ENCODE results near the gene RAF1.

Gene RAF1

DNA sequence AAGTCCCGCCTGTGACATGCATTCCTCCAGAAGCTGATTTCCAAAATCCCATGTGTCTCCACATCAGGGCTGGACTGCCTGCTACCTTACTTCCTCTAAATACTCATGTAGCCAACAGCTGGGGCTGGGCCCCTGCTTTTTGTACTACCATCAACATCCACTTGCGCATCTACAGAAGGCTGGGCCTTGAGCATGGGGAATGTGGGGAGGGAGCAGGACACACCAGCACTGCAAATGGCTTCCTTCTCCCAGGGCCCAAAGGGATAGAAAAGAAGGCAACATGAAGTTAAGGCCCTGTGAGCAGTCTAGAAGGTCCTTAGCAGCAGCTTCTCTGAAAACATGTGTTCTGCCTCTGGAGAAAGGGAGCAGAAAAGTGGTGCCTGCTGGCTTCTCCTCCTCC, 79.8 kb downstream of the RAF1 start:
- DNase-seq (ENCODE audit: insufficient read length, low spot score) (no peak), FAIRE-seq (no peak)
- TF ChIP-seq POLR2A (IDR thresholded peaks at IDR 0.05; ENCODE audit: low read depth, low read length) = no peak

DNA sequence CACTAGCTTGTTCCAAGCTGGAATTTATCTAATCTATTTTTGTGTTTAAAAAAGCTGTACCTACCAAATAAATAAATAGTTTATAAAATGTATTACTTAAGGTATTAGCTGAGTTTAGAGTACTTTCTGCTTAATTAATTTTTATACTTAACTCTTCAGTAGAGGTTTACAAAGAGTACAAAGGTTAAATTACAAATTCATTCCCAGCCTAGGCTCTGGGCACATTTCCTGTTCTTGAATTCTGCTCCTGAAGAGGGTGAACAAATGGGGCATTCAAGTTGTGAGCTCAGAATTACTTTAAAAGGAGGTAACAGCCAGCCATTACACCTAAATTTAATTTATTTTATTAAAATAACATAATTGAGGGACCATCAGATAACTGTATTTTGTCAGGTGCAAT, 80.6 kb downstream of the RAF1 start:
- DNase-seq (ENCODE audit: insufficient read length, low spot score) (no peak), FAIRE-seq (no peak)
- no peak for TF ChIP-seq POLR2A (IDR thresholded peaks at IDR 0.05; ENCODE audit: low read depth, low read length)

DNA sequence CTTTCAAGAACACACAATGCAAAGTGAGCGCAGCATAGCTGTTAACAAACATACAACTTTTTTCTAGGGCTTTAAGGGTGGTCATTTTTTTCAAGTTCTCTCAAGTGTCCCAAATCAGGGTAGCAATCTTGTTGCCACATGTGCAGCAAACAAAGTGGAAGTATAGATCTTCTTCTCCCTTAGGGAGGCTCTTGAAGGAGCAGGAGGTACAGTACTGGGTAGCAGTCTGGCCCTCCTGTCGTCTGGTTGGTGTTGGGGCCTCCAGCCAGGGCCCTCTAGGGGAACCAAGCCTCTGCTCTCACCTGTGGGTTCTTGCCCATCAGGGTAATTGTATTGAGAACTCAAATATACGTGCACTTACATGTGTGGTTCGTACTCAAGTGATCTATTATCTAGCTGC, 81.2 kb downstream of the RAF1 start:
- DNase-seq (ENCODE audit: insufficient read length, low spot score) (no peak), FAIRE-seq (no peak)
- no peak for TF ChIP-seq POLR2A (IDR thresholded peaks at IDR 0.05; ENCODE audit: low read depth, low read length)

DNA sequence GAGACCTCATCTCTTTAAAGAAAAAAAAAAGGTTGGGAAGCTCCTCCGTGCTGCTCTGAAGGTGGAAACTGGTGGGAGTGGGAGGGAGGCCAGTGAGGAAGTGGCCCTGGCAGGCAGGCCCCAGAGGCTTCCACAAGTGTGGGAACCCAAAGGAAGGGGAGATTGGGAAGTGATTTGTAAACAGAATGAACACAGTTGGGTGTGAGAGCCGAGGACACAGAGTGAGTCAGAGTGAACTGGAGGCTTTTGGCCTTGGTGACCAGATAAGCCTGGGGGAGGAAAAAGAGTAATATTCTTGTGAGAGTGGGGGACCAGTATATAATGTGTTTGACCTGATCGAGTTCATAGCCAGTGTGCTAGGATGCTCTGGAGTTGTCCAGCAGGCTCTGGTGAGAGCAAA, 84.0 kb downstream of the RAF1 start:
- DNase-seq (ENCODE audit: insufficient read length, low spot score) (no peak), FAIRE-seq (no peak)
- no peak for TF ChIP-seq POLR2A (IDR thresholded peaks at IDR 0.05; ENCODE audit: low read depth, low read length)

DNA sequence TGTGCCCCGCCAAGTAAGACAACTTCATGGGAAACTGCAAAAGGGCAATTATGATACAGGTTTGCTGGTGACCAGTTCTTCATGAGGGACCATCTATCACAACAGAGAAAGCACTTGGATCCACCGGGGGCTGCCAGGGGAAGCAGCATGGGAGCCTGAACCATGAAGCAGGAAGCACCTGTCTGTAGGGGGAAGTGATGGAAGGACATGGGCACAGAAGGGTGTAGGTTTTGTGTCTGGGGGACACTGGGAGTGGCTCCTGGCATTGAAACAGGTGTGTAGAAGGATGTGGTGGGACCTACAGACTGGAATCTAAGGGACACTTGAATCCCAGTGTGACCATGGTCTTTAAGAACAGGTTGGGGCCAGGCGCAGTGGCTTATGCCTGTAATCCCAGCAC, 84.5 kb downstream of the RAF1 start:
- FAIRE-seq (no peak), DNase-seq (ENCODE audit: insufficient read length, low spot score) (no peak)
- TF ChIP-seq POLR2A (IDR thresholded peaks at IDR 0.05; ENCODE audit: low read depth, low read length) = no peak

DNA sequence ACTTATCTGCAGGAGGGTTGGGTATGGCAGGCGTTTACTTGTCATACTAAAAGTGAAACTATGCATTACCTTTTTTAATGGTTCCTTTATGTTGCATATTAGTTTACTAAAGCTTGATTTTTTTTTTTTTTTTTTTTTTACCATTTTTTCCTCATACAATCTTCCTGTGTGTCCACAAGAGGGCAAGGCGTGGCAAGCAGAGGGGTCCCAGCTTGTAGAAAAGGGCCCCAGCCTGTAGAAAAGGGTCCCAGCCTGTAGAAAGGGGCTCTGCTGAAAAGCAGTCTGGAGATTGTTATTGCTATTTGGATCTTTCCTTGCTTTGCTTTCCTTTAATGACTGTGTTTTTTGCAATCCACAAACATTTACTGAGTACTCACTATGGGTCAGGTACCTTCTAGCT, 85.2 kb downstream of the RAF1 start:
- no peak for TF ChIP-seq POLR2A (IDR thresholded peaks at IDR 0.05; ENCODE audit: low read depth, low read length)
- DNase-seq (ENCODE audit: insufficient read length, low spot score) (no peak), FAIRE-seq (no peak)

DNA sequence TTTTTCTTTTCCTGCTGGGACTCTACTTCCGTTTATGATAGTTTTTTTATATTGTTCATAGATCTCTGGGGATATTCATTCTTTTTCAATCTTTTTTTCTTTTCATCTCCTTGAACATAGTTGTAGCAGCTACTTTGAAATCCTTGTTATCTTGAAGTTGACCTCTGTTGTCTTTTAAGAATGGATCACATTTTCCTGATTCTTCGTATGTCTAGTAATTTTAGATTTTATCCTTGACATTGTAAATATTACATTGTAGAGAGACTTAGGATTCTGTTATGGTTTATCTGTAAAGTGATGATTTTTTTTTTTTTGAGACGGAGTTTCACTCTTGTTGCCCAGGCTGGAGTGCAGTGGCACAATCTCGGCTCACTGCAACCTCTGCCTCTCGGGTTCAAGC, 86.5 kb downstream of the RAF1 start:
- DNase-seq (ENCODE audit: insufficient read length, low spot score) (no peak), FAIRE-seq (no peak)

DNA sequence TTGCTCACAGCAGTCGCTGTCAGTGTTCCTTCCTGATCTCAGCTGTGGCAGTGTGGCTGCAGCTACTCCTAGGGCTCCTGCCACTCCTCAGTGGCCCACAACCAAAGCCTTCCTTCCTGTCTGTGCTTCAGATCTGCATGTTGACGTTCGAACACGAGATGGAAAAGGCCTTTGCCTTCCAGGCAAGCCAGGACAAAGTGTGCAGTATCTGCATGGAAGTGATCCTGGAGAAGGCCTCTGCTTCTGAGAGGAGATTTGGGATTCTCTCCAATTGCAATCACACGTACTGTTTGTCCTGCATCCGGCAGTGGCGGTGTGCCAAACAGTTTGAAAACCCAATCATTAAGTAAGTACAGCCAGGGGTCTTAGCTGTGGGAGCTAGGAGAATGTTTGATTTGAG, 89.3 kb downstream of the RAF1 start:
- FAIRE-seq (no peak), DNase-seq (ENCODE audit: insufficient read length, low spot score) (no peak)
- no peak for TF ChIP-seq POLR2A (IDR thresholded peaks at IDR 0.05; ENCODE audit: low read depth, low read length)

More for the DNA sequence above, 86.5 kb downstream of the RAF1 start:
- no peak for TF ChIP-seq POLR2A (IDR thresholded peaks at IDR 0.05; ENCODE audit: low read depth, low read length)

DNA sequence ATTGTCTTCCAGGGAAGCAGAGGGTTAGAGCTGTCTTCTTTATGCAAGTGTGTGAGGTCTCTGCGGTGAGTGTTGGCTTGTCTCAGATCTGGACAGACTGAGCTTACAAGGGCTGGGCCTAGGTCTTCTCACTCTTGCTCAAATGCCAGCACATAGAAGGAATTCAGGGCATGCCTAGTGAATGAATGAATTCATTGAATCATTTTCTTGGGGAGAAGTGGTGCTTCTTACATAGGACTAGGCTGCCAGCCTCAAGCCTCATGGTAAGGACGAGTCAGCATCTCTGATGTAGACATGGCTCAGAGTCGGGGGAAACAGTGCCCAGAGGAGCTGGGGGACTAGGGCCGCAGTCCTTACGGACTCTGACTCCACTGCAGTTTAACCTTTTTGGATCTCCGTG, 89.8 kb downstream of the RAF1 start:
- DNase-seq (ENCODE audit: insufficient read length, low spot score) (no peak), FAIRE-seq (no peak)
- TF ChIP-seq POLR2A (IDR thresholded peaks at IDR 0.05; ENCODE audit: low read depth, low read length) = no peak

DNA sequence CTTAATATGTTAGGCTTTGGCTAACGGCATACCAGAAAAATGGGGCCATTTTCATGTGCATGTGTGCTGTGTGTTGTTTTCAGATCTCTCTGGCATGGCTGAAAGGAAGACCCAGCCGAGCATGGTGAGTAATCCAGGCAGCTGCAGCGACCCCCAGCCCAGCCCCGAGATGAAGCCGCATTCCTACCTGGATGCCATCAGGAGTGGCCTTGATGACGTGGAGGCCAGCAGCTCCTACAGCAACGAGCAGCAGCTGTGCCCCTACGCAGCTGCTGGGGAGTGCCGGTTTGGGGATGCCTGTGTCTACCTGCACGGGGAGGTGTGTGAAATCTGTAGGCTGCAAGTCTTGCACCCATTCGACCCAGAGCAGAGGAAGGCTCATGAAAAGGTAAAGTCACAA, 91.9 kb downstream of the RAF1 start:
- no peak for TF ChIP-seq POLR2A (IDR thresholded peaks at IDR 0.05; ENCODE audit: low read depth, low read length)
- FAIRE-seq = no peak
- no peak for DNase-seq (ENCODE audit: insufficient read length, low spot score)

DNA sequence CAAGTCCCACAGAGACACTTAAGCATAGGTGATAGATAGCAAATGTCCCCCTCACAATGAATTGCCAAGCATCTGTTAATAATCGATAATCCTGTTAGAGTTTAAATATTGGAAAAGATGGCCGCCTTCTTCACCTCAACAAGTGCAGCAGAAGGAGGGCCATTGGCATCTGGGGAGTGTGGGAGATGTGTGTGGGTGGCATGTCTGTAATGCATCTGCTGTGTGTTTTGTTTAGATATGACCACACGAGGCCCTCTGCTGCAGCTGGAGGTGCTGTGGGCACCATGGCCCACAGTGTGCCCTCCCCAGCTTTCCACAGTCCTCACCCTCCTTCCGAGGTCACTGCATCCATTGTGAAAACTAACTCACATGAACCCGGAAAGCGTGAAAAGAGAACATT, 94.1 kb downstream of the RAF1 start:
- no peak for FAIRE-seq

DNA sequence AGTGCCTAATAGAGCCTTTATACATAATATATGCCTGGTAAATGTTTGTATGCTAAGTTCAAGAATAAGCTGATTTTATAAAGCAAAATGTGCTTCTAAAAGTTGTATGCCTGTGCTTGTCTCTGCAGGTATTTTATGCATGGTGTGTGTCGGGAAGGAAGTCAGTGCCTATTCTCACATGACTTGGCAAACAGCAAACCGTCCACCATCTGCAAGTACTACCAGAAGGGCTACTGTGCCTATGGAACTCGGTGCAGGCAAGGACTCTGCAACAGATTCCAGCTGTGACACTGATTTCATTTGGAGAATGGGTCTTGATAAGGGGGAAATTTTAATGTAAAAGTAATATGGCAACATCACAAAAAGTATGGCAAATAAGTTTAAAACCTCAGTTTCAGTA, 95.2 kb downstream of the RAF1 start:
- DNase-seq (ENCODE audit: insufficient read length, low spot score) (no peak), FAIRE-seq (no peak)
- no peak for TF ChIP-seq POLR2A (IDR thresholded peaks at IDR 0.05; ENCODE audit: low read depth, low read length)

More for the DNA sequence above, 94.1 kb downstream of the RAF1 start:
- DNase-seq (ENCODE audit: insufficient read length, low spot score) = no peak
- TF ChIP-seq POLR2A (IDR thresholded peaks at IDR 0.05; ENCODE audit: low read depth, low read length) = no peak

DNA sequence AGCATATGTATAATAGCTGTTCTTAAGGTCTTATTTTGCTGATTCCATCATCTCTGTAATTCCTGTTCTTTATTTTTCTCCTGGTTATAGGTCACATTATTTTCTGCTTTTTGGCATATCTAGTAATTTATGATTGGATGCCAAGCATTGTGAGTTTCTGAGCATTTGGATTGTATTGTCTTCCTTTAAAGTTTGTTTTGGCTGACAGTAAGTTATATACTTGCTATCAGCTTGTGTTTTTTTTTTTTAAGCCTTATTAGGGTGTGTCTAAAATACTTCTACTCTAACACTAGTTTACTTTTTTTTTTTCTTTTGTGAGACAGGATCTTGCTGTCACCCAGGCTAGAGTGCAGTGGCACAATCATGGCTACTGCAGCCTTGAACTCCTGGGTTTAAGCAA, 96.9 kb downstream of the RAF1 start:
- no peak for FAIRE-seq

DNA sequence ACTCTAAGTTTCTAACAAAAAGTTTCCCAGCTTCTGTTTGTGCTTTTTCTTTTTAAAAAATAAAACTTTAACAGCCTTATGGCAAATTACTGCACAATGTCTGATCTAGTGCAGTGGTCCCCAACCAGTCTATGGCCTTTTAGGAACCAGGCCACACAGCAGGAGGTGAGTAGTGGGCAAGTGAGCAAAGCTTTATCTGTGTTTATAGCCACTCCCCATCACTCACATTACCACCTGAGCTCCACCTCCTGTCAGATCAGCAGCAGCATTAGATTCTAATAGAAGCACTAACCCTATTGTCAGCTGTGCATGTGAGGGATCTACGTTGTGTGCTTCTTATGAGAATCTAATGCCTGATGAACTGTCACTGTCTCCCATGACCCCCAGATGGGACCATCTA, 101.5 kb downstream of the RAF1 start:
- FAIRE-seq (no peak), DNase-seq (ENCODE audit: insufficient read length, low spot score) (no peak)
- TF ChIP-seq POLR2A (IDR thresholded peaks at IDR 0.05; ENCODE audit: low read depth, low read length) = no peak

More for the DNA sequence above, 96.9 kb downstream of the RAF1 start:
- no peak for TF ChIP-seq POLR2A (IDR thresholded peaks at IDR 0.05; ENCODE audit: low read depth, low read length)
- DNase-seq (ENCODE audit: insufficient read length, low spot score) = no peak

DNA sequence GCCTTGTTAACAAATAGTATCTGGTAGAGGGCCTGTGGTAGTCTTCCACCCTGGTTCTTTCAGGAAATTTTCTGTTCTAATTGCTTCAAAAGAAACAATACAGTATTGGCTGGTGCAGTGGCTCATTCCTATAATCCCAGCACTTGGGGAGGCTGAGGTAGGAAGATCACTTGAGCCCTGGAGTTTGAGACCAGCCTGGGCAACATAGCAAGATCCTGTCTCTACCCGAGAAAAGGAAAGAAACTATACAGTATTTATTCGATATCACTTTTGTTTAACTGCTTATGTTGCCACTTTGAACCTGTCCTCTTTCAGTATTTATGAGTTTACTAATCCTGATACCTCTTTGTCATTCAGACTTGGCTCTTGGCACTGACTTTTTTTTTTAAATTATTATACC, 102.5 kb downstream of the RAF1 start:
- DNase-seq (ENCODE audit: insufficient read length, low spot score) (no peak), FAIRE-seq (no peak)

DNA sequence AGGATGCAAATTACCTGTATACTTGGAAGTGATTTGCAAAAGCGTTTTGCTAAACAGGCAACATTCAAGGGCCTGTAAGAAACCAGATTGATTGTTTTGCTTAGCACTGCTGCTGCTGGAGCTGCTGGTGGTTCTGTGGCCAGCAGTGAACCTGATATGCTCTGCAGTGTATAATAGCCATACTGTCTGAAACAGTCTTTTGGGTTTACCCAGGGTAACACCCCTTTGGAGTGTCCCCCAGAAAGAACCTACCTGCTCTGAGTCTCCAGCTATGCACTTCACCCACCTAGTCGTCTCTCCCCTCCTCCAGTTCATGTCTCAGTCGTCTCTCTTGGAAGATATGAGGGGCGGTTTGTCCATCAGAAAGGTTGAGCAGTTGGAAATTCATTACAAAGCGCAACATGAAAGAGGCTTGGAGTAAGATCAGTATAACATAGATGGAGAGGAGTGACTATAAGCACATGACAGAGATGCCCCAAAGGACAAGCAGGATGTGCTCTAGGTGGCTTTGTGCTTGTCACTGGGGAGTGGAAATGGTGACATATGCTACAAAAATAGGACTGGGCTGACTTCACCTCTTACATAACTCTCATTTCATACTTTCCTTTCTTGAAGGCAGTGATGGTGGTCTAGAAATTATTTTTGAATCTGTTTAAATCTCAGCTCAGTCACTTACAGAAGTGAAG, 103.3 kb downstream of the RAF1 start:
- no peak for FAIRE-seq
- TF ChIP-seq POLR2A (IDR thresholded peaks at IDR 0.05; ENCODE audit: low read depth, low read length) = no peak
- no peak for DNase-seq (ENCODE audit: insufficient read length, low spot score)

More for the DNA sequence above, 102.5 kb downstream of the RAF1 start:
- TF ChIP-seq POLR2A (IDR thresholded peaks at IDR 0.05; ENCODE audit: low read depth, low read length) = no peak

Data from H54 (cell line).